ENCODE data around the gene BTBD1. TPM values are rescaled to one million over a fixed set of nuclear protein-coding genes. Genes with fewer than 3 reads are reported as not detected.
A peak's percentile ranks its signal among the peaks of the same experiment; 100 is the strongest.

Gene BTBD1
- total RNA-seq, 1 donor from 2014 or later, result 51.4 TPM

GRCh38 chr15:83068054-83068453 is 1.0 kb upstream of the BTBD1 start:
- DNase-seq (ENCODE audit: low spot score), result no peak
- peak overlapping the region; percentile 73 for H3K27ac Mint-ChIP-seq (ENCODE audit: unreplicated experiment)
- no peak overlapping the region for H3K4me3 Mint-ChIP-seq (ENCODE audit: unreplicated experiment)
- peaks cover 3% of the 10 kb centered on the region for H3K9me3 Mint-ChIP-seq (ENCODE audit: low read depth)
- H3K36me3 Mint-ChIP-seq (ENCODE audit: low read depth), result peaks cover 2% of the 10 kb centered on the region
- TF ChIP-seq CTCF (IDR thresholded peaks at IDR 0.05), result no peak
- H3K27me3 Mint-ChIP-seq (ENCODE audit: low read depth), result no peaks in the 10 kb centered on the region
- peaks cover 9% of the 10 kb centered on the region for H3K4me1 Mint-ChIP-seq (ENCODE audit: low read depth)

- no peaks in the 10 kb centered on the region for H3K27me3 Mint-ChIP-seq (ENCODE audit: low read depth)
- H3K36me3 Mint-ChIP-seq (ENCODE audit: low read depth), result peaks cover 2% of the 10 kb centered on the region
- peaks cover 3% of the 10 kb centered on the region for H3K9me3 Mint-ChIP-seq (ENCODE audit: low read depth)
- H3K4me3 Mint-ChIP-seq (ENCODE audit: unreplicated experiment), result peak overlapping the region; percentile 77
- no peak for TF ChIP-seq CTCF (IDR thresholded peaks at IDR 0.05)
- peak overlapping the region; percentile 73 for H3K27ac Mint-ChIP-seq (ENCODE audit: unreplicated experiment)
- peaks cover 9% of the 10 kb centered on the region for H3K4me1 Mint-ChIP-seq (ENCODE audit: low read depth)
- DNase-seq (ENCODE audit: low spot score), result no peak
Observed at GRCh38 chr15:83067638-83067962, 548 bp upstream of the BTBD1 start.

GRCh38 chr15:83066034-83066733 is 868 bp downstream of the BTBD1 start:
- H3K9me3 Mint-ChIP-seq (ENCODE audit: low read depth), result no peaks in the 10 kb centered on the region
- H3K27ac Mint-ChIP-seq (ENCODE audit: unreplicated experiment), result peak overlapping the region; percentile 71
- no peak for TF ChIP-seq CTCF (IDR thresholded peaks at IDR 0.05)
- peaks cover 9% of the 10 kb centered on the region for H3K4me1 Mint-ChIP-seq (ENCODE audit: low read depth)
- H3K36me3 Mint-ChIP-seq (ENCODE audit: low read depth), result peaks cover 2% of the 10 kb centered on the region
- H3K27me3 Mint-ChIP-seq (ENCODE audit: low read depth), result no peaks in the 10 kb centered on the region
- no peak for DNase-seq (ENCODE audit: low spot score)
- peak overlapping the region; percentile 77 for H3K4me3 Mint-ChIP-seq (ENCODE audit: unreplicated experiment)

GRCh38 chr15:83065431-83065830 is 1.6 kb downstream of the BTBD1 start:
- no peak for DNase-seq (ENCODE audit: low spot score)
- Mint-ChIP-seq H3K36me3 (ENCODE audit: low read depth) (no peaks in the 10 kb centered on the region), H3K4me3 (ENCODE audit: unreplicated experiment) (peak overlapping the region; percentile 77), H3K4me1 (ENCODE audit: low read depth) (peaks cover 9% of the 10 kb centered on the region), H3K27ac (ENCODE audit: unreplicated experiment) (peak overlapping the region; percentile 39), H3K27me3 (ENCODE audit: low read depth) (no peaks in the 10 kb centered on the region), H3K9me3 (ENCODE audit: low read depth) (no peaks in the 10 kb centered on the region)
- no peak for TF ChIP-seq CTCF (IDR thresholded peaks at IDR 0.05)

- Mint-ChIP-seq H3K27me3 (ENCODE audit: low read depth) (no peaks in the 10 kb centered on the region), H3K4me1 (ENCODE audit: low read depth) (peaks cover 4% of the 10 kb centered on the region), H3K27ac (ENCODE audit: unreplicated experiment) (no peak overlapping the region), H3K9me3 (ENCODE audit: low read depth) (no peaks in the 10 kb centered on the region), H3K4me3 (ENCODE audit: unreplicated experiment) (peak overlapping the region; percentile 77), H3K36me3 (ENCODE audit: low read depth) (no peaks in the 10 kb centered on the region)
- no peak for DNase-seq (ENCODE audit: low spot score)
- no peak for TF ChIP-seq CTCF (IDR thresholded peaks at IDR 0.05)
Observed at GRCh38 chr15:83064859-83065258, 2.2 kb downstream of the BTBD1 start.

Measured in chondrocyte (in vitro differentiated cells).